ENCODE results near the gene ABHD17A.

Gene ABHD17A

DNA sequence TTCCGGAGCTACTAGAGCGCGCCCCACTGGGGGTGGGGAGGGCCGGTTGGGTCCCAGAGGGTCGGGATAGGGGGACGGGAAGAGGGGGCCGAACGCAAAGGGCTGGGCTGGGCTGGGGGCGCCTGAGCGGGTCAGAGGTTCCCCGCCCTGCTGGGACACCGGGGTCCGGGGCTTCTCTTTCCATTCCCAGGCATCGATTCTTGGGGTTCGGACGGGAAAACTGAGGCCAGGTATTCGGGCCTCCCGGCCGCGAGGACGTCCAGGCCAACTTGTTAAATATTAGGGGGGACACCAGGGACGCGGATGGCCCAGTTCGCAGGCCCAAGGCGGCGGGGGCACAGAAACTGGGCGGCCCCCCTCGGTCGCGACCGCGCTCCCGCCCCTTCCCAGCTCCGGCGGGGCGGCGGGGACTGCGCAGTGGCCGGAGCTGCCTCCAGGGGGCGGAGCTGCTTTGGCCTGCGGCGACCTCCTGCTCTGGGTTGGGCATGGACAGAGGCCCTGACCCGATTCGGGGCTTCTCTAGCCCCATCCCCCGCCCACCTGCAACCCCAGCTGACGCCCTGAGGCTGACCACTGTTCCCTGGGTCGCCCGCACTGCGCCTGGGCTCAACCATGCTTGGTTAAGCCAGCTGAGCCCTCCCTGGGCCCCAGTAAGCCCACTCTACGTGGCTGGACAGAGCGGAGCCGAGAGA is 20.7 kb downstream of the ABHD17A start:
- H3K36me3 ChIP-seq (ENCODE audit: control insufficient read depth, low read length): peaks cover 8% of the 10 kb centered on the region; the same call in 1 of the 2 replicates
- H4K20me1 ChIP-seq (ENCODE audit: control insufficient read depth, insufficient read depth, low read depth, low read length): 0 out of 2 replicates have a peak, but pooled peaks cover 3% of the 10 kb centered on the region
- H3K27ac ChIP-seq (ENCODE audit: low read depth, low read length): peak overlapping the region; percentile 75
- TF ChIP-seq, protein P1, sequence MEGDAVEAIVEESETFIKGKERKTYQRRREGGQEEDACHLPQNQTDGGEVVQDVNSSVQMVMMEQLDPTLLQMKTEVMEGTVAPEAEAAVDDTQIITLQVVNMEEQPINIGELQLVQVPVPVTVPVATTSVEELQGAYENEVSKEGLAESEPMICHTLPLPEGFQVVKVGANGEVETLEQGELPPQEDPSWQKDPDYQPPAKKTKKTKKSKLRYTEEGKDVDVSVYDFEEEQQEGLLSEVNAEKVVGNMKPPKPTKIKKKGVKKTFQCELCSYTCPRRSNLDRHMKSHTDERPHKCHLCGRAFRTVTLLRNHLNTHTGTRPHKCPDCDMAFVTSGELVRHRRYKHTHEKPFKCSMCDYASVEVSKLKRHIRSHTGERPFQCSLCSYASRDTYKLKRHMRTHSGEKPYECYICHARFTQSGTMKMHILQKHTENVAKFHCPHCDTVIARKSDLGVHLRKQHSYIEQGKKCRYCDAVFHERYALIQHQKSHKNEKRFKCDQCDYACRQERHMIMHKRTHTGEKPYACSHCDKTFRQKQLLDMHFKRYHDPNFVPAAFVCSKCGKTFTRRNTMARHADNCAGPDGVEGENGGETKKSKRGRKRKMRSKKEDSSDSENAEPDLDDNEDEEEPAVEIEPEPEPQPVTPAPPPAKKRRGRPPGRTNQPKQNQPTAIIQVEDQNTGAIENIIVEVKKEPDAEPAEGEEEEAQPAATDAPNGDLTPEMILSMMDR (IDR thresholded peaks at IDR 0.05; ENCODE audit: low read depth, low read length, poor library complexity, severe bottlenecking): peak; percentile 76
- no peak for TF ChIP-seq EZH2phosphoT487 (IDR thresholded peaks at IDR 0.05; ENCODE audit: borderline replicate concordance, low read length)
- H3K9me3 ChIP-seq (ENCODE audit: control insufficient read depth, insufficient read depth, low read length): no peaks in the 10 kb centered on the region
- no peaks in the 10 kb centered on the region for H3F3A ChIP-seq (ENCODE audit: control insufficient read depth, insufficient read depth)
- H3K4me3 ChIP-seq (ENCODE audit: low read length): peak overlapping the region; percentile 72
- no peaks in the 10 kb centered on the region for H3K27me3 ChIP-seq (ENCODE audit: control insufficient read depth, low read length)
- H3K4me1 ChIP-seq (ENCODE audit: control insufficient read depth, low read length): peaks cover 36% of the 10 kb centered on the region
- peak overlapping the region; percentile 62 for H3K4me2 ChIP-seq (ENCODE audit: low read length)
- H3K79me2 ChIP-seq (ENCODE audit: control insufficient read depth, low read length): peaks cover 47% of the 10 kb centered on the region
- no peaks in the 10 kb centered on the region for H3K9me2 ChIP-seq (replicated peaks; ENCODE audit: control insufficient read depth, low read length)

DNA sequence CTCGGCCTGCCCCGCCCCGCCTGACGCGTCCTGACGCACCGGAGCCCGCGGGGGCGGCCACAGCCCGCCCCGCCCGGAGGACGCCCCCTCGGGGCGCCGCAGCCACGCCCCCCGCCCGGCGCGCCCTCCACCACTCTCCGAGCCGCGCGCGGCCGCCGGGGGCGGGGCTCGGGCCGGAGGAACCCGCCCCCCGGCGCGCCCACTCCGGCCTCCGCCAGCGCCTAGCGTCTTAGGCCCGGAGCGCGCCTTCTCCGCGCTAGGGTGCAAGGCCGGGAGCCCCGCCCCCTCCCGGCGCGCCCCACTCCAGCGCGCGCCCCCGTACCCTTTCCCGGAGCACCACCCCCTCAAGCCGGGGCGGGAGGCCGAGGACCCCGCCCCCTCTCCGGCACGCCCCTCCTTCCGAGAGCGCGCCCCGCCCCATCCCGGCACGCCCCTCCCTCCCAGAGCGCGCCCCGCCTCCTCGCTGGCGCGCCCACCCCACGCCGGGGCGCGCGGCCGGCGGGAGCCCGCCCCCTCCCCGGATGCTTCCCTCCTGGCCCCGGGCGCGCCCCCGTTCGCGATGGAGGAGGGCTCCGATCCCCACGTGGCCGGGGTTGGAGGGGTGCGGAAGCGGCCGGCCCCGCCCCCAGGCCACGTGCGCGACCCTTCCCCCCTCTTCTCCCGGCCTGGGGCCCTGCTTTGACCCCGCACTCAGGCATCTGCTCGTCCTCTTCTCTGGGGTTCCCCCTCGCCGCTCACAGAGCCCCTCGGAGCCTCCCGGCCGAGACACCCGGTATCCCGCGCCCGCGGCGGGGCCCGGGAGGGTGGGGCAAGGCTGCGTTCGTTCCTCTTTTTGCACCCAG is 21.4 kb downstream of the ABHD17A start:
- peak overlapping the region; percentile 62 for H3K4me2 ChIP-seq (ENCODE audit: low read length)
- H3K27me3 ChIP-seq (ENCODE audit: control insufficient read depth, low read length): no peaks in the 10 kb centered on the region
- peaks cover 54% of the 10 kb centered on the region for H3K79me2 ChIP-seq (ENCODE audit: control insufficient read depth, low read length)
- no peak for TF ChIP-seq EZH2phosphoT487 (IDR thresholded peaks at IDR 0.05; ENCODE audit: borderline replicate concordance, low read length)
- TF ChIP-seq, protein P1 (IDR thresholded peaks at IDR 0.05; ENCODE audit: low read depth, low read length, poor library complexity, severe bottlenecking): no peak
- H3F3A ChIP-seq (ENCODE audit: control insufficient read depth, insufficient read depth): no peaks in the 10 kb centered on the region
- H3K36me3 ChIP-seq (ENCODE audit: control insufficient read depth, low read length): peaks cover 8% of the 10 kb centered on the region; the same call in 1 of the 2 replicates
- H3K27ac ChIP-seq (ENCODE audit: low read depth, low read length): peak overlapping the region; percentile 75
- H3K4me3 ChIP-seq (ENCODE audit: low read length): peak overlapping the region; percentile 72
- 0 out of 2 replicates have a peak, but pooled peaks cover 3% of the 10 kb centered on the region for H4K20me1 ChIP-seq (ENCODE audit: control insufficient read depth, insufficient read depth, low read depth, low read length)
- no peaks in the 10 kb centered on the region for H3K9me2 ChIP-seq (replicated peaks; ENCODE audit: control insufficient read depth, low read length)
- H3K4me1 ChIP-seq (ENCODE audit: control insufficient read depth, low read length): peaks cover 44% of the 10 kb centered on the region
- no peaks in the 10 kb centered on the region for H3K9me3 ChIP-seq (ENCODE audit: control insufficient read depth, insufficient read depth, low read length)

DNA sequence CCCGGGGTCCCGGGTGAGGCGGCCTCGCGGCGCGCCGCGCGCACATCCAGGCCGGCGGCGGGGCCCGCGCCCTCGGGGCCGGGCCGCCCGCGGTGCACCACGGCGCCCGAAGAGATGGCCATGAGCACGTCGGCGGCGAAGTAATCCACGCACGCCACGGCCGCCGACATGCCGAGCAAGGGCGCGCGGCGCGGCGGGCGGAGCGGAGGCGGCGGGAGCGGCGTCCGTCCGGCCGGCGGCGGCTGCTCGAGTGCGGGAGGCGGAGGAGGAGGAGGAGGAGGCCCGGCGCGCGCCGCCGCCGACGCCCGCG is 22.0 kb downstream of the ABHD17A start, which contains the start of gene KLF16:
TSS of gene KLF16 (minus strand) at position 252 of the 310 bp plus-strand sequence. CDS start at position 170, 82 bp downstream.
- peak within 1 kb of the TSS; percentile 80 for H3K4me3 ChIP-seq (ENCODE audit: low read length)
- peaks cover 8% of the 10 kb centered on the region; the same call in 1 of the 2 replicates for H3K36me3 ChIP-seq (ENCODE audit: control insufficient read depth, low read length)
- peak within 1 kb of the TSS; percentile 75 for H3K27ac ChIP-seq (ENCODE audit: low read depth, low read length)
- no peak for TF ChIP-seq EZH2phosphoT487 (IDR thresholded peaks at IDR 0.05; ENCODE audit: borderline replicate concordance, low read length)
- TF ChIP-seq, protein P1 (IDR thresholded peaks at IDR 0.05; ENCODE audit: low read depth, low read length, poor library complexity, severe bottlenecking): no peak
- H4K20me1 ChIP-seq (ENCODE audit: control insufficient read depth, insufficient read depth, low read depth, low read length): 0 out of 2 replicates have a peak, but pooled peaks cover 3% of the 10 kb centered on the region
- peak within 1 kb of the TSS; percentile 83 for H3K4me2 ChIP-seq (ENCODE audit: low read length)
- H3K27me3 ChIP-seq (ENCODE audit: control insufficient read depth, low read length): no peaks in the 10 kb centered on the region
- peaks cover 49% of the 10 kb centered on the region for H3K4me1 ChIP-seq (ENCODE audit: control insufficient read depth, low read length)
- H3K79me2 ChIP-seq (ENCODE audit: control insufficient read depth, low read length): peaks cover 56% of the 10 kb centered on the region
- 0 out of 2 replicates have a peak, but pooled peaks cover 3% of the 10 kb centered on the region for H3F3A ChIP-seq (ENCODE audit: control insufficient read depth, insufficient read depth)
- no peaks in the 10 kb centered on the region for H3K9me2 ChIP-seq (replicated peaks; ENCODE audit: control insufficient read depth, low read length)
- no peaks in the 10 kb centered on the region for H3K9me3 ChIP-seq (ENCODE audit: control insufficient read depth, insufficient read depth, low read length)

Measured in DOHH2 (cell line).